ENCODE data around the gene CELF4. TPM values are rescaled to one million over a fixed set of nuclear protein-coding genes. Genes with fewer than 3 reads are reported as not detected.
A peak's percentile ranks its signal among the peaks of the same experiment; 100 is the strongest.

Gene CELF4
- total and polyA plus RNA-seq, 2 experiments from 2014 or later: 0.24 TPM; not detected in 1

- H3K36me3 ChIP-seq (ENCODE audit: low read depth): no peaks in the 10 kb centered on the region
- in situ Hi-C loops (cut with MboI): no loop called here
- H3K4me1 ChIP-seq (ENCODE audit: insufficient read depth): no peaks in the 10 kb centered on the region
- H3K4me3 ChIP-seq: no peak overlapping the region
- no peaks in the 10 kb centered on the region for H3K27me3 ChIP-seq (replicated peaks; ENCODE audit: insufficient read depth)
- H4K20me1 ChIP-seq (ENCODE audit: insufficient read depth): no peaks in the 10 kb centered on the region
- H3K9me2 ChIP-seq (ENCODE audit: insufficient read depth): no peaks in the 10 kb centered on the region
- DNase-seq: no peak
- no peak overlapping the region for H3K27ac ChIP-seq
- no peak overlapping the region for H3K4me2 ChIP-seq (ENCODE audit: unreplicated experiment)
- no peak overlapping the region for H3K9ac ChIP-seq
- whole genome bisulfite sequencing, 2 experiments (ENCODE audit: low coverage in 1 of 2, low lambda C conversion rate in 2 of 2, missing lambda C conversion rate in 2 of 2): 54 to 56% methylated on average over 8 to 9 of the region's 9 CpGs
- no peaks in the 10 kb centered on the region for H3K79me2 ChIP-seq (ENCODE audit: insufficient read depth)
- no peaks in the 10 kb centered on the region for H3K9me3 ChIP-seq (ENCODE audit: low read depth)
- TF ChIP-seq EZH2 (IDR thresholded peaks at IDR 0.05; ENCODE audit: insufficient read depth, poor library complexity, severe bottlenecking): no peak
- TF ChIP-seq EZH2phosphoT487 (IDR thresholded peaks at IDR 0.05; ENCODE audit: insufficient read depth, low read depth): no peak
- H3F3A ChIP-seq (ENCODE audit: insufficient read depth): no peaks in the 10 kb centered on the region
- no peak overlapping the region for H2AFZ ChIP-seq
Observed at GRCh38 chr18:37351110-37351509, 214.5 kb downstream of the CELF4 start.

GRCh38 chr18:37348729-37349128 is 216.9 kb downstream of the CELF4 start:
- Histone ChIP-seq H4K20me1 (ENCODE audit: insufficient read depth) (no peaks in the 10 kb centered on the region), H3K4me1 (ENCODE audit: insufficient read depth) (no peaks in the 10 kb centered on the region), H3K27me3 (replicated peaks; ENCODE audit: insufficient read depth) (peaks cover 13% of the 10 kb centered on the region), H3F3A (ENCODE audit: insufficient read depth) (no peaks in the 10 kb centered on the region), H3K79me2 (ENCODE audit: insufficient read depth) (no peaks in the 10 kb centered on the region), H3K36me3 (ENCODE audit: low read depth) (no peaks in the 10 kb centered on the region), H3K9ac (no peak overlapping the region), H3K27ac (no peak overlapping the region), H3K4me3 (no peak overlapping the region), H2AFZ (no peak overlapping the region), H3K9me2 (ENCODE audit: insufficient read depth) (no peaks in the 10 kb centered on the region), H3K4me2 (ENCODE audit: unreplicated experiment) (no peak overlapping the region), H3K9me3 (ENCODE audit: low read depth) (no peaks in the 10 kb centered on the region)
- no peak for DNase-seq
- TF ChIP-seq EZH2 (IDR thresholded peaks at IDR 0.05; ENCODE audit: insufficient read depth, poor library complexity, severe bottlenecking): no peak
- TF ChIP-seq EZH2phosphoT487 (IDR thresholded peaks at IDR 0.05; ENCODE audit: insufficient read depth, low read depth): no peak
- 50 to 59% methylated on average over 2 of the region's 2 CpGs for WGBS, 2 experiments (ENCODE audit: low coverage in 1 of 2, low lambda C conversion rate in 2 of 2, missing lambda C conversion rate in 2 of 2)
- in situ Hi-C loops (cut with MboI): no loop called here

DNA sequence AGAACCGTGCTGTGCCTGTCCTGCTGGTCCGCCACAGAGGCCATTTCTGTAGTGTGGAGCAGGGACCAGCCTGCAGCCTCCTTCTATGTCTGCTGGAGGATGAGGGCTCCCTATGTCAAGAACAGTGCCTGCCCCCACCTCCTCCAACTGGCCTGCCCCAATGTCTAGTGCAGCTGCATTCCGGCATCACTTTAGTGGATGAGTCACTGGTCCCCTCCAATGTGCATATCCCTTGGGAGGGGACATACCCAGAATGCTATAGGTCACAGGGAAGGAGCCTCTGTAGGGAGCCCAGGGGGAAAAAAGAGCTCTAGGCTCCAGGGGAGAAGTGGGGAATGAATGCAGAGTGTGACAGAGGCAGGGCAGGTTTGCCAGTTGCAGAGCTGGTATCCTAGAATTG is 219.6 kb downstream of the CELF4 start:
- no peaks in the 10 kb centered on the region for H3K9me3 ChIP-seq (ENCODE audit: low read depth)
- 52 to 67% methylated on average over 3 of the region's 3 CpGs for WGBS, 2 experiments (ENCODE audit: low coverage in 1 of 2, low lambda C conversion rate in 2 of 2, missing lambda C conversion rate in 2 of 2)
- no peaks in the 10 kb centered on the region for H3F3A ChIP-seq (ENCODE audit: insufficient read depth)
- H3K9me2 ChIP-seq (ENCODE audit: insufficient read depth): no peaks in the 10 kb centered on the region
- no peak overlapping the region for H2AFZ ChIP-seq
- no peaks in the 10 kb centered on the region for H3K79me2 ChIP-seq (ENCODE audit: insufficient read depth)
- H3K4me1 ChIP-seq (ENCODE audit: insufficient read depth): no peaks in the 10 kb centered on the region
- in situ Hi-C loops (cut with MboI): no loop called here
- no peak overlapping the region for H3K4me2 ChIP-seq (ENCODE audit: unreplicated experiment)
- no peak for DNase-seq
- H3K36me3 ChIP-seq (ENCODE audit: low read depth): no peaks in the 10 kb centered on the region
- no peaks in the 10 kb centered on the region for H4K20me1 ChIP-seq (ENCODE audit: insufficient read depth)
- H3K27ac ChIP-seq: no peak overlapping the region
- peaks cover 13% of the 10 kb centered on the region for H3K27me3 ChIP-seq (replicated peaks; ENCODE audit: insufficient read depth)
- H3K4me3 ChIP-seq: no peak overlapping the region
- TF ChIP-seq EZH2 (IDR thresholded peaks at IDR 0.05; ENCODE audit: insufficient read depth, poor library complexity, severe bottlenecking) (no peak), EZH2phosphoT487 (IDR thresholded peaks at IDR 0.05; ENCODE audit: insufficient read depth, low read depth) (no peak)
- no peak overlapping the region for H3K9ac ChIP-seq

- Histone ChIP-seq H3K36me3 (ENCODE audit: low read depth) (no peaks in the 10 kb centered on the region), H3K79me2 (ENCODE audit: insufficient read depth) (no peaks in the 10 kb centered on the region), H3F3A (ENCODE audit: insufficient read depth) (no peaks in the 10 kb centered on the region), H3K9ac (no peak overlapping the region), H2AFZ (no peak overlapping the region), H3K4me1 (ENCODE audit: insufficient read depth) (0 out of 2 replicates have a peak, but pooled peaks cover 4% of the 10 kb centered on the region), H3K4me3 (no peak overlapping the region), H3K27me3 (replicated peaks; ENCODE audit: insufficient read depth) (peaks cover 13% of the 10 kb centered on the region), H3K9me2 (ENCODE audit: insufficient read depth) (no peaks in the 10 kb centered on the region), H4K20me1 (ENCODE audit: insufficient read depth) (no peaks in the 10 kb centered on the region), H3K9me3 (ENCODE audit: low read depth) (no peaks in the 10 kb centered on the region), H3K4me2 (ENCODE audit: unreplicated experiment) (no peak overlapping the region), H3K27ac (no peak overlapping the region)
- in situ Hi-C loops (cut with MboI): no loop called here
- WGBS, 2 experiments (ENCODE audit: low coverage in 1 of 2, low lambda C conversion rate in 2 of 2, missing lambda C conversion rate in 2 of 2): 5 to 13% methylated on average over 7 of the region's 7 CpGs
- TF ChIP-seq EZH2 (IDR thresholded peaks at IDR 0.05; ENCODE audit: insufficient read depth, poor library complexity, severe bottlenecking): no peak
- no peak for TF ChIP-seq EZH2phosphoT487 (IDR thresholded peaks at IDR 0.05; ENCODE audit: insufficient read depth, low read depth)
- no peak for DNase-seq
Observed at GRCh38 chr18:37343542-37343851, 222.1 kb downstream of the CELF4 start.

- DNase-seq: peak; percentile 16
- Histone ChIP-seq H3K9me3 (ENCODE audit: low read depth) (no peaks in the 10 kb centered on the region), H4K20me1 (ENCODE audit: insufficient read depth) (no peaks in the 10 kb centered on the region), H3K4me3 (no peak overlapping the region), H3K79me2 (ENCODE audit: insufficient read depth) (no peaks in the 10 kb centered on the region), H3K27me3 (replicated peaks; ENCODE audit: insufficient read depth) (peaks cover 13% of the 10 kb centered on the region), H2AFZ (no peak overlapping the region), H3F3A (ENCODE audit: insufficient read depth) (no peaks in the 10 kb centered on the region), H3K9ac (no peak overlapping the region), H3K9me2 (ENCODE audit: insufficient read depth) (no peaks in the 10 kb centered on the region), H3K36me3 (ENCODE audit: low read depth) (no peaks in the 10 kb centered on the region), H3K4me2 (ENCODE audit: unreplicated experiment) (no peak overlapping the region), H3K4me1 (ENCODE audit: insufficient read depth) (0 out of 2 replicates have a peak, but pooled peaks cover 4% of the 10 kb centered on the region), H3K27ac (no peak overlapping the region)
- no peak for TF ChIP-seq EZH2phosphoT487 (IDR thresholded peaks at IDR 0.05; ENCODE audit: insufficient read depth, low read depth)
- TF ChIP-seq EZH2 (IDR thresholded peaks at IDR 0.05; ENCODE audit: insufficient read depth, poor library complexity, severe bottlenecking): no peak
- in situ Hi-C loops (cut with MboI): no loop called here
- WGBS, 2 experiments (ENCODE audit: low coverage in 1 of 2, low lambda C conversion rate in 2 of 2, missing lambda C conversion rate in 2 of 2): 76 to 84% methylated on average over 5 of the region's 5 CpGs
Observed at GRCh38 chr18:37341473-37342086, 224.0 kb downstream of the CELF4 start.

Measured in GM23248 (cell line).